SU-DHL-6 (cell line): Measurements from ENCODE around the gene TRMT1.

ENCODE experiments used
- CTCF ChIP-seq: fragments of 200-600 bp; sonication (generic); IDR thresholded peaks from one replicate; pipeline ENCODE4 v1.5.1; 2017; ENCODE audit warnings: antibody characterized with exemption, mild to moderate bottlenecking, low read length, moderate library complexity; ENCODE audit not compliant: insufficient read depth, poor library complexity, severe bottlenecking
- EZH2phosphoT487 ChIP-seq: fragments of 200-600 bp; sonication (generic), shearing (Covaris generic); conservative IDR thresholded peaks from 2 replicates; pipeline ENCODE4 v1.6.1; 2018; ENCODE audit warnings: mild to moderate bottlenecking, antibody characterized with exemption, low read length, moderate library complexity, mixed read lengths

GRCh38 chr19:13095934-13096927 lies 20.3 kb downstream of the TRMT1 start:
- TF ChIP-seq CTCF (no peak), EZH2phosphoT487 (no peak)
